ENCODE measurements around the gene REP15.

REP15 gene

GRCh38 chr12:27689558-27690180 is 6.6 kb upstream of the REP15 start:
- no peak for DNase-seq (ENCODE audit: low read depth)
- no peak overlapping the region for H3K4me3 ChIP-seq (ENCODE audit: low read depth, low read length)
- TF ChIP-seq MAX (IDR thresholded peaks at IDR 0.05; ENCODE audit: low read depth, low read length): no peak
- TF ChIP-seq CTCF (IDR thresholded peaks at IDR 0.05; ENCODE audit: low read depth, low read length): no peak
- no peak for TF ChIP-seq MYC (IDR thresholded peaks at IDR 0.05; ENCODE audit: low read depth, low read length)
- TF ChIP-seq POLR2A (IDR thresholded peaks at IDR 0.05; ENCODE audit: extremely low read depth, insufficient read length): no peak

- H3K4me3 ChIP-seq (ENCODE audit: low read depth, low read length): no peak overlapping the region
- DNase-seq (ENCODE audit: low read depth): no peak
- TF ChIP-seq MYC (IDR thresholded peaks at IDR 0.05; ENCODE audit: low read depth, low read length) (no peak), CTCF (IDR thresholded peaks at IDR 0.05; ENCODE audit: low read depth, low read length) (no peak)
Measured at GRCh38 chr12:27693403-27693802, 2.8 kb upstream of the REP15 start.

GRCh38 chr12:27695556-27696292 is 523 bp upstream of the REP15 start:
- DNase-seq (ENCODE audit: low read depth): no peak
- H3K4me3 ChIP-seq (ENCODE audit: low read depth, low read length): no peak overlapping the region
- TF ChIP-seq MYC (IDR thresholded peaks at IDR 0.05; ENCODE audit: low read depth, low read length) (no peak), POLR2A (IDR thresholded peaks at IDR 0.05; ENCODE audit: extremely low read depth, insufficient read length) (no peak), CTCF (IDR thresholded peaks at IDR 0.05; ENCODE audit: low read depth, low read length) (no peak), MAX (IDR thresholded peaks at IDR 0.05; ENCODE audit: low read depth, low read length) (no peak)

GRCh38 chr12:27696864-27697564 is 767 bp downstream of the REP15 start:
- H3K4me3 ChIP-seq (ENCODE audit: low read depth, low read length): no peak overlapping the region
- no peak for TF ChIP-seq MYC (IDR thresholded peaks at IDR 0.05; ENCODE audit: low read depth, low read length)
- TF ChIP-seq POLR2A (IDR thresholded peaks at IDR 0.05; ENCODE audit: extremely low read depth, insufficient read length): no peak
- no peak for TF ChIP-seq MAX (IDR thresholded peaks at IDR 0.05; ENCODE audit: low read depth, low read length)
- no peak for TF ChIP-seq CTCF (IDR thresholded peaks at IDR 0.05; ENCODE audit: low read depth, low read length)
- DNase-seq (ENCODE audit: low read depth): no peak

GRCh38 chr12:27703720-27704452 is 7.6 kb downstream of the REP15 start:
- TF ChIP-seq MAX (IDR thresholded peaks at IDR 0.05; ENCODE audit: low read depth, low read length) (no peak), CTCF (IDR thresholded peaks at IDR 0.05; ENCODE audit: low read depth, low read length) (peak; percentile 99)
- H3K4me3 ChIP-seq (ENCODE audit: low read depth, low read length): no peak overlapping the region
- DNase-seq (ENCODE audit: low read depth): peak; percentile 92
